HG02870 (cell line): ENCODE data around the gene RASSF9.

Experiments
- ATAC-seq: cut with Tn5 transposase; IDR thresholded peaks from one replicate; pipeline ENCODE4 v1.9.1; 2021; ENCODE audit warnings: mild to moderate bottlenecking, moderate library complexity; ENCODE audit not compliant: unreplicated experiment

RASSF9 gene

GRCh38 chr12:85821759-85822158 is 14.4 kb downstream of the RASSF9 start:
- ATAC-seq: no peak

DNA sequence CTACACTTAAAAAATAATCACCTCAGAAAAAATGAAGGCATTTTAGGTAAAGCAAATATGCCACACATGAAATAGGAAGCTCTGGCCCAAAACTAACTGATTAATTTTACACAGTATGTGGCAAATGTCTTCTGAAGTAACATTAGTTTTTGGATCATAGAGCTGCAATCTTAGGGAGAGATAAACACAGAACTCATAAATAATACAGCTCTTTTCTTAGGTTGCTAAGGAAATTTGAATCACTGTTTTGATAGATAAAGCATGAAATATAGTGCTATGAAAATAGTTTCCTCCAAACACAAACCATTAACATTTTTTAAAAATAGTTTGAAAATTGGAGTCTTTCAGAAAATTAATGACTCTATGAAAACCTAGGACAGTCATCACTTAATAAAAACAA is 15.0 kb downstream of the RASSF9 start:
- ATAC-seq: no peak

DNA sequence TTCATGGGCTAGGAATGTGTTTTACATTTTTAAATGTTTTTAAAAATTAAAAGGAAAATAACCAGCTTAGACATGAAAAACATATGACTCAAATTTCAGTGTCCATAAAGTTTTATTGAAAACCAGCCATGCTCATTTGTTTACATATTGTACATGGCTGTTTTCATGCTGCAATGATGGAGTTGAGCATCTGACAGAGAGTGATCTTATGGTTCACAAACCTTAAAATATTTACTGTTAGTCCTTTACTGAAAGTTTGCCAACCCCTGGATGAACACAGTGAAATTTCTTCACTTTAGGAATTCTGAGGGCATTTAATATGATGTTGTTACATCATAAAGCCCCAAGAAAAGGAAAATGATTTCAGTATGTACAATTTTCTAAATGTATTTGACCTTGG is 16.1 kb downstream of the RASSF9 start:
- no peak for ATAC-seq

DNA sequence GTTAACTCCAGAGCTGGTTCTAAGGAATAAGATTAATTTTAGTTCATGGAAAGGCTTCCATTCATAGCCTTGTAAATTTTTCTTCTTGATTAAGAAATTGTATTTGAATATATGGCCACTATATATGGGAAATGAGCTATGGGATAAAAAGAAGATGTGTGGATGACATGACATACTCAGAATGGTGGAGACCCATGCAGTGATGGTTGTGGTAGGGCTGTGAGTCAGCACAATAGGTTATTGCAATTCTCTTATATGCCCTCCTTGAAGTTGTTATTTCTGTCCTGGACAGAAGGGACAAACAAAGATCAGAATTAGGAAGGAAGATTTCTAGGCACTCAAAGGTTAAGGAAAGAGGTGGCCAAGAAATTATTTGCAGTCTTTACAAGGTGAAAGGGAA is 21.5 kb downstream of the RASSF9 start:
- no peak for ATAC-seq

- ATAC-seq: no peak
These were observed 22.1 kb downstream of the RASSF9 start for GRCh38 chr12:85814071-85814470.

GRCh38 chr12:85809500-85809899 is 26.7 kb downstream of the RASSF9 start:
- no peak for ATAC-seq

DNA sequence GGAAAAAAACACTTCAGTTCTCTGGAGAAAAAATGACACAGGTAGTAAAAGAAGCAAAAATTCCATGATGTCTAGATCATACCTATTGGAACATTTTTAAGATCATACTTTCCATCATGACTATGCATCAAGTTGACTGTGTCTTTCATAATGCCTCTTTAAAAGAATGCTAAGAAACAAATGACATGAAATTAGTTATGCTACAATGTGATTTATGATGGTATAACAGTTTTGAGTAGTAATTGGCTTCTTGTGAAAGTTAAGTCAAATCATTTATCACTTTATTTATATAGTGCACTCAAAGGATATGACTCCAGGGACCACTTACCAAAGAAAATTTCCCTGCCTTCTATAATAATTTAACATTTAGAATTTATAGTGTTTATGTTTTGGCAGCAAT is 28.5 kb downstream of the RASSF9 start:
- ATAC-seq: no peak

DNA sequence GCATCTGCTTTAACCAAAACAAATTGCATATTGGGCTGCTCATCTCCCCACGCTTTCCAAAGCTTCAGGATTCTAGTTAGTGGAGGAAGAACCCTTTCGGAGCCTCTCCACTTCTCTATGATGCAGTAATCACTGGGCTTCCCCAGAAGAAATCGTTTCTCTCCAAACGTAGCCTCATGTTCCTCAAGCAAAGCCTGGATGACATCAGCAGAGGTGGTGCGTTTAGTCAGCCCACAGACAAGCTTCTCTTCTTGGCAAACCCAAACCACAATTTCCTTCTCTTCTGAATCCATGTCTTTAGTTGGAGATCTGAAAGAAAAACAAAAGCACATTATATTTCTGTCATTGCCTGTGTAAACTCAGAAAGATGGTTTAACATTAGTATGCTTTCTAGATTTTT is 30.6 kb downstream of the RASSF9 start:
- no peak for ATAC-seq

DNA sequence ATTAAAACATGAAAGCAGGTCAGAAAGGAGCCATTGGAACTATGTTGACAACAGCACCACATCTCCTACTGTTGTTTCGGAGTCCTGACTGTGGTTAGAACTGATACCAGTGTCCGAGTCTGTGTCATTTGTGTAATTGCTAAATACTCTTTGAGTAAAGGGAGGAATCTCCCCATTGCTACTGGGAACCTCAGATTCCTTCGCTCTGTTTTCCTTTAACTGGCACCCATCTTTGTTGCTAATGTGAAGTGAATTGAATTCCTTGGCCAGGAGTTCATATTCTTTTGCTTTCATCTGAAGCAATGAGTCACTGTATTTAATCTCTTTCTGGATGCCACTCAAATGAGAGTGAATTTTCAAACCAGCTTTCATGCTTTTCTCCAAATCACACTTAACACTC is 31.5 kb downstream of the RASSF9 start:
- ATAC-seq: no peak

DNA sequence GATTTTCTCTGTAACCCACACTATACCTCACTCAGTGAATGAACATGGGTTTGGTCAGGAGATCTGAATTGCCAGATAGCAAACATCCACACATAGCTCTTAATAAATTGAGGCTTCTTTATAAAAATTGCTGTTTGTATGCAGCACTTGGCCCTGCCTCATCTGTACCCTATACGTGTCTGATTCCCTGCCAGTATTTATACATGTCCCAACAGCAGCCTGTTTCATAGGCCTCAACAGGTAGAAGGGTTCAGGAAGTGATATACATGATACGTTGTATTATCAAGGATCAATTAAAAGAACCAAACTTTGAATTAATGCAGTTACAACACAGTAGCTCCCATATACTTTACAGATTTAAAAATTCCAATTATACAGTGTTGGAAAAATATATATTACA is 32.3 kb downstream of the RASSF9 start:
- no peak for ATAC-seq

GRCh38 chr12:85803231-85803630 is 33.0 kb downstream of the RASSF9 start:
- no peak for ATAC-seq

- no peak for ATAC-seq
These were observed 38.1 kb downstream of the RASSF9 start for GRCh38 chr12:85798122-85798521.

- ATAC-seq: no peak
These were observed 40.2 kb downstream of the RASSF9 start for GRCh38 chr12:85796001-85796400.

DNA sequence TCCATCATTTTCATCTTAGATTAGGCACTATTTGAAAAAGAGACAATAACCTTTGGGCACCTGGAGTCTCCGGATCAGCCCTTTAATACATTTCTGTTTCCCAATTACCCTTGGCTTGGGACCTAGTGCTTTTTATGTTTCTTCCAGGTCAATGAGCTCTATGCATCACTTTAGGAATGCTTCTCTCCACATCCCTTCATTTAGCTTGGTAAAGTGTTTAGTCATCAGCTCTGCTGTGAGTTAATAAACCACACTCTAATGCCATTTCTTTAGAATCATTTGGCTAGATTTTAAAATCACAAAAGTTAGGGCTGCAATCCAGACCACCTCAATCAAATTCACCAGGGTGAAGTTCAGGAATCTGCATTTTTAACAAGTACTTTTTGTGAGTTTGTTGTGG is 41.7 kb downstream of the RASSF9 start:
- ATAC-seq: no peak

DNA sequence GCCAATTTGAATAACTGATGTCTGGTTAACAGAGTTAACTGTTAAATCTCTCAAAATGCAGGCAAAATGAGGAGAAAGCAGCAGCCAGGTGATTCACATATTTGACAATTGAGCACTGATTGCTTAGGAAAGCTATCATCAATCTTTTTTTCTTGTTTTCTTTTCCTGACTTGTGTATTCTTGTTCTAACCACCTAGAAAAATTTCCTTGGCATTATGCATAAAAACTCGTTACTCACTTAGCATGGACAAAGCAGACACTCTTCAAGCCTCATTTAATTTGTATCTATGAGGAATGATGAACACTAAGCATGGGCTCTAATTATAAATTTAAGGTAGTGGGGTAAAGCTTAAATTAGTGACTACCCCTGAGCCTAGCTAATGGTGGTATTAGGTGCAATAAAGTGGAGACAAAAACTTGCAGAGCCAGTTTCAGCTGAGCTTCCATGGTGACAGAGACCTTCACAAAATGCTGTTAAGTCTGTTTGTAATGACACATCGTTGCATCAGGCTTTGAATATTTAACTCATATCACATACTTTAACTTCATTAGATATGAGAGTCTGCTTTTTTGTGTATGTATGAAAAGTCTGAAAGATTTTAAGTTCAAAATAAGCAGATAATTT is 52.0 kb downstream of the RASSF9 start:
- ATAC-seq: no peak

- ATAC-seq: no peak
These were observed 53.5 kb downstream of the RASSF9 start for GRCh38 chr12:85782711-85783110.

- no peak for ATAC-seq
These were observed 54.4 kb downstream of the RASSF9 start for GRCh38 chr12:85781766-85782165.

GRCh38 chr12:85779768-85780167 is 56.4 kb downstream of the RASSF9 start:
- no peak for ATAC-seq

DNA sequence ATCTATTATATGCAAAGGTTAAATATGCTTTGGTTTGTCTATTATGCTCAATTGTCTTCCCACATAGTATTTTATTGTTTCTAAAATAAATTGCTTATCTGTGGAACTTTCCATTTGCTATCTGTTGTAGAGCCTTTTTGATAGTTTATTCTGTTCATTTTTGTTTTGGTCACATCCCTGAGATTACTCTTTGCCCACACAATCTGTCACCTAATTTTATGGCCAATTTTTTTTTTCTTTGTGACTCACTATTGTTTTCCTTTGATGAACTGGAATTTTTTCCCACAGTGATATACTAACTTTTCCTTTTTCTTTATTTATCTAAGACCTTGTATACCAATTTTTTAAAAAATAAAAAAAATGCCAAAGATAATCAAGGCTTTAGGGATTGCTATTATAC is 61.1 kb downstream of the RASSF9 start:
- no peak for ATAC-seq

DNA sequence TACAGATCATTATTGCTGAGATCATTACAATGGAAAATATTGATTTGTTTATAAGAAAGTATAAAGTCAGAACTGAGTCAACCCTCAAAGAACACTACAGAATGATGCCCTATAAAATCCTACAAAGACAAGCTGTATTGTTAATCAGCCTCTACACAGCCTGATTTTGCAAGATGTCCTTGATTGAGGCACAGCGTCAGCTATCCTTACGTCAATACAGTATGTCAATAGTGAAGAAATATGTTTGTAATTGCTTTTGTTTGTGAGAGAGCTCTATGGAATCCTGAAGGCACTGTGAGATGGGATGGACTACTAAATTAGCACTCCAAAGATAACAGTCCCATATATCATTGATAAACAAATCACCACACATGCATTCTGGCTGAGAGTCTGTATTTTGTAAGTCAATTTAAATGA is 70.7 kb downstream of the RASSF9 start:
- ATAC-seq: no peak

GRCh38 chr12:85759623-85760022 is 76.6 kb downstream of the RASSF9 start:
- ATAC-seq: no peak

- no peak for ATAC-seq
These were observed 77.1 kb downstream of the RASSF9 start for GRCh38 chr12:85759091-85759490.

DNA sequence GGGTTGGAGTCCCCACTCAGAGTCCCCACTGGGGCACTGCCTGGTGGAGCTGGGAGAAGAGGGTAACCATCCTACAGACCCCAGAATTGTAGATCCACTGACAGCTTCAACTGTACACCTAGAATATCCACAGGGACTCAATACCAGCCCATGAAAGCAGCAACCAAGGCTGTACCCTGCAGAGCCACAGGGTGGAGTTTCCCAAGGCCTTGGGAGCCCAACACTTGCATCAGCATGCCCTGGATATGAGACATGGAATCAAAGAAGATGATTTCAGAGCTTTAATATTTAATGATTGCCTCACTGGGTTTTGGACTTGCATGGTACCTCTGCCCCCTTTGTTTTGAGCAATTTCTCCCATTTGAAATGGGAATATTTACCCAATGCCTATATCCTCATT is 80.4 kb downstream of the RASSF9 start:
- ATAC-seq: no peak
